ENCODE measurements around the gene CYB5RL.

GRCh38 chr1:54245501-54245900 is 45.7 kb upstream of the CYB5RL start:
- TF ChIP-seq EZH2 (IDR thresholded peaks at IDR 0.05) (no peak), POLR2AphosphoS5 (IDR thresholded peaks at IDR 0.05; ENCODE audit: borderline replicate concordance, low read depth, low read length) (no peak)

Data from SK-N-MC (cell line).